GM23248 (cell line): ENCODE results near the gene SLC25A39. TPM values are rescaled to one million over a fixed set of nuclear protein-coding genes. Genes with fewer than 3 reads are reported as not detected.
A peak's percentile ranks its signal among the peaks of the same experiment; 100 is the strongest.

Experiments used
- DNase-seq: peaks from one replicate; pipeline ENCODE4 v3.0.0-alpha.2; 2015
- H2AFZ ChIP-seq: fragments of 200-600 bp; sonication (generic); 2 replicates; pipeline ENCODE4 v1.6.1; 2016; ENCODE audit warnings: antibody characterized with exemption
- H3F3A ChIP-seq: fragments of 200-600 bp; sonication (generic); 2 replicates; pipeline ENCODE4 v1.6.1; 2016; ENCODE audit warnings: mild to moderate bottlenecking, antibody characterized with exemption, mixed run types; ENCODE audit not compliant: insufficient read depth
- H3K27ac ChIP-seq: fragments of 200-600 bp; sonication (generic); 2 replicates; pipeline ENCODE4 v1.5.1; 2016; ENCODE audit warnings: mild to moderate bottlenecking
- H3K27me3 ChIP-seq: fragments of 200-600 bp; sonication (generic); replicated peaks from 2 replicates; pipeline ENCODE4 v1.6.1; 2016; ENCODE audit warnings: mild to moderate bottlenecking; ENCODE audit not compliant: insufficient read depth
- H3K36me3 ChIP-seq: fragments of 200-600 bp; sonication (generic); 2 replicates; pipeline ENCODE4 v1.6.1; 2016; ENCODE audit warnings: low read depth, mild to moderate bottlenecking
- H3K4me1 ChIP-seq: fragments of 200-600 bp; sonication (generic); 2 replicates; pipeline ENCODE4 v1.6.1; 2016; ENCODE audit warnings: mild to moderate bottlenecking; ENCODE audit not compliant: insufficient read depth
- H3K4me2 ChIP-seq: fragments of 200-600 bp; sonication (generic); one replicate; pipeline ENCODE4 v1.6.1; 2016; ENCODE audit warnings: mild to moderate bottlenecking; ENCODE audit not compliant: unreplicated experiment
- H3K4me3 ChIP-seq: fragments of 200-600 bp; sonication (generic); 2 replicates; pipeline ENCODE4 v1.5.1; 2016; ENCODE audit warnings: mild to moderate bottlenecking
- H3K79me2 ChIP-seq: fragments of 200-600 bp; sonication (generic); 2 replicates; pipeline ENCODE4 v1.6.1; 2016; ENCODE audit warnings: mild to moderate bottlenecking; ENCODE audit not compliant: insufficient read depth
- H3K9ac ChIP-seq: fragments of 200-600 bp; sonication (generic); 2 replicates; pipeline ENCODE4 v1.6.1; 2016; ENCODE audit warnings: mild to moderate bottlenecking
- H3K9me2 ChIP-seq: fragments of 200-600 bp; sonication (generic); 2 replicates; pipeline ENCODE4 v1.6.1; 2016; ENCODE audit warnings: mixed run types, mild to moderate bottlenecking, moderate library complexity; ENCODE audit not compliant: insufficient read depth
- H3K9me3 ChIP-seq: fragments of 200-600 bp; sonication (generic); one replicate; pipeline ENCODE4 v1.6.1; 2017; ENCODE audit warnings: low read depth
- H4K20me1 ChIP-seq: fragments of 200-600 bp; sonication (generic); 2 replicates; pipeline ENCODE4 v1.6.0; 2016; ENCODE audit not compliant: insufficient read depth
- EZH2 ChIP-seq: fragments of 200-600 bp; sonication (generic); IDR thresholded peaks from 2 replicates; pipeline ENCODE4 v1.6.1; 2018; ENCODE audit warnings: antibody characterized with exemption, mild to moderate bottlenecking; ENCODE audit not compliant: insufficient read depth, poor library complexity, severe bottlenecking
- EZH2phosphoT487 ChIP-seq: fragments of 200-600 bp; sonication (generic); IDR thresholded peaks from 2 replicates; pipeline ENCODE4 v1.6.1; 2018; ENCODE audit warnings: antibody characterized with exemption, moderate library complexity, mild to moderate bottlenecking, low read depth; ENCODE audit not compliant: insufficient read depth
- WGBS, 2 experiments: methylation state at CpG; one replicate each; pipeline ENCODE4 v1.1.6; 2015 to 2017; ENCODE audit warnings: low lambda C conversion rate in 2 of 2, low coverage in 1 of 2; ENCODE audit errors: missing lambda C conversion rate in 2 of 2; 5-methylcytosine and 5-hydroxymethylcytosine counted together
- in situ Hi-C: fragments of 300-500 bp; cut with MboI; formaldehyde crosslinking; loops from 2 replicates; pipeline ENCODE4 v1.15.0; 2020
- polyA plus RNA-seq: library from polyadenylated mRNA; unstranded; fragments of >200 nt; fragmentation: Nextera tagmentation; extraction: Ambion mirVana; gene quantifications from 2 replicates; pipeline ENCODE4 v1.2.1, GENCODE V29; 2016
- total RNA-seq: library from RNA; depleted of rRNA; stranded (reverse); fragments of >200 nt; shearing (Covaris generic); gene quantifications from 2 replicates; pipeline ENCODE4 v1.2.3, GENCODE V29; 2014

SLC25A39 gene
- total and polyA plus RNA-seq, 2 experiments from 2014 or later = 117 to 118 TPM

- 35 to 42% methylated on average over 6 of the region's 6 CpGs for WGBS, 2 experiments
- in situ Hi-C loops = no loop called here
Measured at GRCh38 chr17:44338702-44339101, 14.1 kb upstream of the SLC25A39 start.

GRCh38 chr17:44335968-44336367 lies 11.3 kb upstream of the SLC25A39 start:
- no peaks in the 10 kb centered on the region for H4K20me1 ChIP-seq
- no peaks in the 10 kb centered on the region for H3K27me3 ChIP-seq
- DNase-seq = no peak
- WGBS, 2 experiments = 36 to 43% methylated on average over 5 of the region's 5 CpGs
- H3K9me2 ChIP-seq = no peaks in the 10 kb centered on the region
- no peak overlapping the region for H2AFZ ChIP-seq
- H3K79me2 ChIP-seq = no peaks in the 10 kb centered on the region
- no peaks in the 10 kb centered on the region for H3F3A ChIP-seq
- H3K4me2 ChIP-seq = no peak overlapping the region
- no peak for TF ChIP-seq EZH2phosphoT487
- TF ChIP-seq EZH2 = no peak
- H3K9ac ChIP-seq = no peak overlapping the region
- in situ Hi-C loops = no loop called here
- no peak overlapping the region for H3K4me3 ChIP-seq
- H3K9me3 ChIP-seq = no peaks in the 10 kb centered on the region
- H3K36me3 ChIP-seq = no peaks in the 10 kb centered on the region
- no peaks in the 10 kb centered on the region for H3K4me1 ChIP-seq
- H3K27ac ChIP-seq = no peak overlapping the region

More at GRCh38 chr17:44338702-44339101, 14.1 kb upstream of the SLC25A39 start:
- Histone ChIP-seq H2AFZ (no peak overlapping the region), H3K27ac (no peak overlapping the region), H3K79me2 (no peaks in the 10 kb centered on the region), H3K36me3 (no peaks in the 10 kb centered on the region), H3K4me3 (no peak overlapping the region), H3K9ac (no peak overlapping the region), H3K27me3 (no peaks in the 10 kb centered on the region), H3K9me2 (no peaks in the 10 kb centered on the region), H3K4me1 (no peaks in the 10 kb centered on the region), H3K4me2 (no peak overlapping the region), H3K9me3 (no peaks in the 10 kb centered on the region), H4K20me1 (no peaks in the 10 kb centered on the region), H3F3A (no peaks in the 10 kb centered on the region)
- TF ChIP-seq EZH2 = no peak
- TF ChIP-seq EZH2phosphoT487 = no peak
- DNase-seq = peak; percentile 56

DNA sequence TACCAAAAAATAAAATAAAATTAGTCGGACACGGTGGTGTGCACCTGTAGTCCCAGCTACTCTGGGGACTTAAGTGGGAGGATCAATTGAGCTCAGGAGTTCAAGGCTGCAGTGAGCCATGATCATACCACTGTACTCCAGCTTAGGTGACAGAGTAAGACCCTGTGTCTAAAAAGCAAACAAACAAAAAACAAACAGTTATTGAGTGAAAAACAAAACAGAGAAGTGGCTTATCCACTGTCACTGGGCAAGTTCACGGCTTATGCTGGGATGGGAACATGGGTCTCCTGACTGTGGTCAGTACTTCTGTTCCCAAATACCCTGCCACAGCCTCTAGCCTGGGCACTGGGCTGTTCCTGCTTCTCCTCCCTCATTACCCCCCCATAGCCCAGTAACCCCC lies 10.9 kb upstream of the SLC25A39 start:
- Histone ChIP-seq H3K9me3 (no peaks in the 10 kb centered on the region), H3K27ac (no peak overlapping the region), H3F3A (no peaks in the 10 kb centered on the region), H3K4me2 (no peak overlapping the region), H3K4me1 (no peaks in the 10 kb centered on the region), H4K20me1 (no peaks in the 10 kb centered on the region), H3K4me3 (no peak overlapping the region), H2AFZ (no peak overlapping the region), H3K36me3 (no peaks in the 10 kb centered on the region), H3K27me3 (no peaks in the 10 kb centered on the region), H3K79me2 (no peaks in the 10 kb centered on the region), H3K9ac (no peak overlapping the region), H3K9me2 (no peaks in the 10 kb centered on the region)
- in situ Hi-C loops = no loop called here
- no peak for TF ChIP-seq EZH2phosphoT487
- no peak for TF ChIP-seq EZH2
- WGBS, 2 experiments = 77 to 80% methylated on average over 3 of the region's 3 CpGs
- no peak for DNase-seq

DNA sequence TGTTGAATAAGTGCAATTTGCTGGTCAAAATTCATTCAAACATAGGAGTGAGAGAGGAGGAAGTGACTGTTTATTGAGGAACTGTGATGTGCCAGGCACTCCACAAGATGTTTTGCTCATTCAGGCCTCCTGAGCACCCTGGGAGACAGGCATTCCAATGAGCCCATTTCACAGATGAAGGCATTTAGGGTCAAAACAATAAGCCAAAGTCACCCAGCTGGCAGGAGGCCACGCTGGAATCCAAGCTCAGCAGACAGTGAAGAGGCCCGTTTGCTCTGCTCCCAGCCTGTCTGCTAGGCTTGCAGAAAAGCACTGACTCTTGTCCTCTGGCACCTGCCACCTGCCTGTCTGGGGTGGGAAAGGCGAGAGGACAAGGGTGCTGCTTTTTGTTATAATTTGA lies 10.1 kb upstream of the SLC25A39 start:
- no peak overlapping the region for H3K4me3 ChIP-seq

GRCh38 chr17:44334315-44334714 lies 9.7 kb upstream of the SLC25A39 start:
- Histone ChIP-seq H3K9me2 (no peaks in the 10 kb centered on the region), H3K36me3 (no peaks in the 10 kb centered on the region), H3K9me3 (no peaks in the 10 kb centered on the region), H4K20me1 (no peaks in the 10 kb centered on the region), H3F3A (no peaks in the 10 kb centered on the region), H3K4me1 (no peaks in the 10 kb centered on the region), H3K9ac (no peak overlapping the region), H3K27me3 (no peaks in the 10 kb centered on the region), H3K4me2 (no peak overlapping the region), H3K79me2 (no peaks in the 10 kb centered on the region), H3K27ac (no peak overlapping the region), H3K4me3 (no peak overlapping the region), H2AFZ (no peak overlapping the region)
- 19 to 29% methylated on average over 2 of the region's 2 CpGs for WGBS, 2 experiments
- DNase-seq = no peak
- in situ Hi-C loops = no loop called here
- no peak for TF ChIP-seq EZH2
- no peak for TF ChIP-seq EZH2phosphoT487

More for the DNA sequence above, 10.1 kb upstream of the SLC25A39 start:
- Histone ChIP-seq H3K79me2 (no peaks in the 10 kb centered on the region), H4K20me1 (no peaks in the 10 kb centered on the region), H2AFZ (no peak overlapping the region), H3F3A (no peaks in the 10 kb centered on the region), H3K36me3 (no peaks in the 10 kb centered on the region), H3K4me1 (no peaks in the 10 kb centered on the region), H3K27ac (no peak overlapping the region), H3K9me2 (no peaks in the 10 kb centered on the region), H3K9me3 (no peaks in the 10 kb centered on the region), H3K27me3 (no peaks in the 10 kb centered on the region), H3K9ac (no peak overlapping the region), H3K4me2 (no peak overlapping the region)
- DNase-seq = no peak
- WGBS, 2 experiments = 9 to 21% methylated on average over 3 of the region's 3 CpGs
- in situ Hi-C loops = no loop called here
- TF ChIP-seq EZH2phosphoT487 = no peak
- no peak for TF ChIP-seq EZH2
